Measurements from ENCODE around the gene FKBP2.
A peak's percentile ranks its signal among the peaks of the same experiment; 100 is the strongest.
"Not testable (repeated sequence)": the region's sequence is repeated elsewhere in the genome, so short reads cannot be mapped to it uniquely, and the experiment has no call there.

The FKBP2 gene

DNA sequence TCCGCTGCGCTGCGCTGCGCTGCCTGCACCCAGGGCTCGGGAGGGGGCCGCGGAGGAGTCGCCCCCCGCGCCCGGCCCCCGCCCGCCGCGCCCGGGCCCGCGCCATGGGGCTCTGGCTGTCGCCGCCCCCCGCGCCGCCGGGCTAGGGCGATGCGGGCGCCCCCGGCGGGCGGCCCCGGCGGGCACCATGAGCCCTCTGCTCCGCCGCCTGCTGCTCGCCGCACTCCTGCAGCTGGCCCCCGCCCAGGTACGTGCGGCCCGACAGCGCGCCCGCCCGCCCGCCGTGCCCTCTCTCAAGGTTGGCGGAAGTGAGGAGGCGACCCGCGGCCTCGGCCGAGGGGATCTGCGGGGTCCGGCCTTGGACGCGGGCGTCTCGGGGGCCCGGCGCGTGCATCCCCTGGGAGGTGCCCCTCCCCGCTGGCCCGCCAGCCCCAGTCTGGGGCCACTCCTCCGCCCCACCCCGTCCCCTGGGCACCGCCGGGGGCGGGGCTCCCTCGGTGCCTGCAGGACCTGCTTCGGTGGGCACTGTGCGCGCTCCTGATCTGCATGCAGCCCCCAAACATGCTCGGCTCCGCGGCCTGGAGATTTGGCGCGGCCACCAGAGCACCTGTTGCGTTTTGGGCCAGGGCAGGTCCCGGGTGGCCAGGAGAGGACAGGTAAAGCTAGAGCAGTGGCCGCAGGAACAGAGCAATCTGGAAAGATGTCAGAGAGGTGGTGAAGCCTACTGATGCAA lies 6.1 kb upstream of the FKBP2 start:
- DNase-seq (ENCODE audit: low spot score), result peak; percentile 34

DNA sequence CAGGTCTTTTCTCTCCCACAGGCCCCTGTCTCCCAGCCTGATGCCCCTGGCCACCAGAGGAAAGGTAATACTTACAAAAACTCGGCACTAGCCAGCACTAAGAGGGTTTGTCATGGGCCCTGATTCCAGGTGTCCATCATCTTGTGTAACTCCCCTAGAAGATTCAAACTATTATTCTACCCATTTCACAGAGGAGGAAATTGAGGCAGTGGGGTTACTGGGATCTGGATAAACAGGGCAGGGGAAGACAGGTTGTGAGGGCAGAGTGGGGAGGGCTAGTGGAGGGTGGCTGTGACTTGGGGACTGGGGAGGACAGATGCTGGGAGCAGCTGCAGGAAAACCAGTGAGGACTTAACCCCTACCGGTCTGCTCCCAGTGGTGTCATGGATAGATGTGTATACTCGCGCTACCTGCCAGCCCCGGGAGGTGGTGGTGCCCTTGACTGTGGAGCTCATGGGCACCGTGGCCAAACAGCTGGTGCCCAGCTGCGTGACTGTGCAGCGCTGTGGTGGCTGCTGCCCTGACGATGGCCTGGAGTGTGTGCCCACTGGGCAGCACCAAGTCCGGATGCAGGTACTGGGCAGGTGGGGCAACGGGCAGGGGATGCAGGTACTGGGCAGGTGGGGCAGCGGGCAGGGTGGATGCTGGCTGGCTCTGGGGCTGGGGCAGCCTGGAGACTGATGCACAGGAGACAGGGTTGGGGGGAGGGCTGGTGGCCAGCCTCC lies 5.3 kb upstream of the FKBP2 start:
- DNase-seq (ENCODE audit: low spot score), result no peak

DNA sequence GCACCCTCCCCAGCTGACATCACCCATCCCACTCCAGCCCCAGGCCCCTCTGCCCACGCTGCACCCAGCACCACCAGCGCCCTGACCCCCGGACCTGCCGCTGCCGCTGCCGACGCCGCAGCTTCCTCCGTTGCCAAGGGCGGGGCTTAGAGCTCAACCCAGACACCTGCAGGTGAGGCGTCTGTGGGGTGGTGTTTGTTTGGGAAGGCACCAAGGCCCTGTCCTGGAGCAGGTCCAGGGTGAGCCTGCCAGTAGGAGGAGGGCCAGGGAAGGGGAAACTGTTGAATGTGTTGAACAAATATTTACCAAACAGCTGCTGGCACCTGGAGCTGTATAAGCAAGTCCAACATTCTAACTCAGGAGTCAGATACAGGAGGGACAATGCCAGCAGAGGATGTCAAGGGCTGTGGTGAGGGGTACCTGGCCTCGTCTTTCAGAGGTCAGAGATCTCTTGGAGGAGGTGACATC lies 3.4 kb upstream of the FKBP2 start:
- DNase-seq (ENCODE audit: low spot score), result no peak

DNA sequence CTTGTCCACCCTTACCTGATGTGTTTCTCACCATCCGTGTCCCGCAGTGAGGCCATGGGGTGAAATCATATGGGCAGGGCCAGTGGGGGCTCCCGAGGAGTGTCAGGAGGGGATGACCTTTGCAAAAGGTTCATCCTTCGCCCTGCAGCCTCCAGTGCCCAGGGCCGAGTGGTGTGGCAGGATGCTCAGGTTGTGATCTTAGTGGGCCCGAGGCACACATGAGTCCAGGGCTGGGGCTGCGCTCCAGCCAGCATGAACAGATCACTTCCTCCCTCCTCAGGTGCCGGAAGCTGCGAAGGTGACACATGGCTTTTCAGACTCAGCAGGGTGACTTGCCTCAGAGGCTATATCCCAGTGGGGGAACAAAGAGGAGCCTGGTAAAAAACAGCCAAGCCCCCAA lies 2.8 kb upstream of the FKBP2 start:
- DNase-seq (ENCODE audit: low spot score), result no peak

DNA sequence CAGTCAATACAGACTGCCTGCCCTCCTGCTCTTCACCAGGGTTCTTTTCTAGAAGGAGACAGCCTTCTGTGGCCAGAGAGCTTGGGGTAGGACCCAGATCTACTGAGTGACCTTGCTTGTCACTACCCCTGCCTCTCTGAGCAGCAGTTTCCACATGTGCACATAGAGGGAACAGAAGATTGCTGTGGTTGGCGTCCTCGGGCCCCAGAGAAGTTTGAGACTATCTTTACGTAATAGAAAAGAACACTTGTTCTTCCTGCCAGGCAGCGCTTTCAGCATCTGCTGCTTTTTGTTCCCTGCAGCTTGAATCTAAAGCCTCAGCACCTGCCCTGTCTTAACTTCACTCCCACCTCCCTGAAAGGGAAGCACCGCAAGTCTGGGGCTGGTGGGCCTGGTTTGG lies 1.9 kb upstream of the FKBP2 start:
- DNase-seq (ENCODE audit: low spot score), result no peak

- no peak for DNase-seq (ENCODE audit: low spot score)
Measured at GRCh38 chr11:64239662-64240434, 1.0 kb upstream of the FKBP2 start.

GRCh38 chr11:64241241-64241490 lies 271 bp downstream of the FKBP2 start:
- DNase-seq (ENCODE audit: low spot score), result peak; percentile 99

DNA sequence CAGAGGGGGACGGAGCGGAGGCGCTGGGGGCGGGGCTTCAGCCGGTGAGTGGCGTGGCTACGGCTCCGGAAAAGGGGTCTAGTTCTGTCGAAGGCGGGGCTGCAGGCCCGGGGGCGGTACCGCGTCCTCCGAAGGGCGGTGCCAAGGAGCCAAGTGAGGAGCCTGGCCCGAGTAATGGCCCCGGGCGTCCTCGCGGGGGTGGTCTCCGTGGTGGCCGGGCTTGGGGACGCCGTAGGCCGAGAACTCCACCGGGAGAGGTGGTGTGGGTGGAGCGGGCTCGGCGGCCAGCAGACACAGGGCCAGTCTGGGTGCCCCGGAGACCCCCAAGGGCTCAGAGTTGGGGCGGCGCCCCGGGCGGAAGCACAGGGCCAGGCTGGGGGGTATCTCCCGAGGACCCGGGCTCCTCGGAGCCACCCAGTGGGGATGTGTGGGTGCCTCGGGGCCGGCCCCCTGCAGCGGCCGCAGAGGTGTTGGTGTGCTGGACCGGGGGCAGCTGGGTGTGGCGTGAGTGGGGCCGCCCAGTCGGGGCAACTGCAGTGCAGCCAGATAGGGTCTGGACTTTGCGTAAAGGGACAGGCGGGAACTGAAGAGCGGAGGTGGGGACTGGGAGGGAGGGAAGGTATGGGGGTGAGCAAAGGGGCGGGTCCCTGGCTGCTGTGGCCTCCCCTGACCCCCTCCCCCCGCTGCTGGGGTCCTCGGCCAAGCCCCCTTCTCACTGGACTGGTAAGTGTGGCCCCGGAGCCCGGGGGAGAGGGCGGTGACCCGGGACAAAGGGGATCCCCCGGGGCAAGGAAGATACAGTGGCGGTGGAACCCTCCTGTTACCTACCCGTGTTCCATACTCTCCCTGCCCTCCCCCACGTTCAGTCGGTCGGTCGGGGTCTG lies 838 bp downstream of the FKBP2 start:
- peak; percentile 32 for DNase-seq (ENCODE audit: low spot score)

DNA sequence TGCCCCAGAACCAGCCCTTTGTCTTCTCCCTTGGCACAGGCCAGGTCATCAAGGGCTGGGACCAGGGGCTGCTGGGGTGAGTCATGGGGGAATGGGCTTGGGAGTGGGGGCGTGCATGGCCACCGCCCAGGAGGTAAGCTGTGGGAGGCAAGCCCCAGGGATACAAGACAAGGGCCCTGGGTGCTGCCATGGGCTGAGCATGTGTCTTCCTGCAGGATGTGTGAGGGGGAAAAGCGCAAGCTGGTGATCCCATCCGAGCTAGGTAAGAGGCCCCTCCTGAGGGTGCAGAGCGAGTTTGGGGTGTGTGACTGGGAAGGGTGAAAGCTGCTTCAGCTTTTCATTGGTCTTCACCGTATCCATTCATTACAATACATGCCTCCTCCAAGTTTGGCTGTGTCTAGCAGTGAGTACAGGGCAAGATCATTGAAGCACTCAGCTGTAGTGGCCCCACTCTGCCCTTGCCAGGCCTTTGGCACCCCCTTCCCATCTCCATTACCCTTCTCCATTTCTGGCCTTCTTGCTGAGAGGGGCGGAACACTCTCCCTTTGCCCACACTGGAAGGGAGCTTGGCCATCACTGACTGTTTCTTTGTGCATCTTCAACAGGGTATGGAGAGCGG lies 2.5 kb downstream of the FKBP2 start:
- DNase-seq (ENCODE audit: low spot score), result no peak

- no peak for DNase-seq (ENCODE audit: low spot score)
Measured at GRCh38 chr11:64244107-64244506, 3.2 kb downstream of the FKBP2 start.

- DNase-seq (ENCODE audit: low spot score), result no peak
Measured at GRCh38 chr11:64244966-64245365, 4.1 kb downstream of the FKBP2 start.

DNA sequence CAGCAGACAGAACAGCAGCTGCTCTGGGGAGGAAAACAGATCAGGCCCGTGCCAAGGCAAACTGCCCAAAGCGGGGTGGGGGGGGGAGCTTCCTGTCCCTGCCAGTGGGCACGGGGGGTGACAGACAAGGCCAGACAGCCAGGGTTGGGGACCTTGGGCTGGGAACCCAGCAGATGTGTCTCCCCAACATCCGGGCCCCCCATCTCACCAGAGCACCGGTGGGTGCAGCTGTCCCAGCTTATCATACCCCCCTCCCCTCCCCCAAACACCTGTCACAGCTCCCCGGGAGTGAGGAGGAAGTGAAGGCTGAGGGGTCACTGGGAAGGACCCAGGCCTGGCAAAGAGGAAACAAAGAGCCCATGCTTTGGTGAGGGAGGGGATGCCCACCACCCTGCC lies 4.5 kb downstream of the FKBP2 start:
- no peak for DNase-seq (ENCODE audit: low spot score)

DNA sequence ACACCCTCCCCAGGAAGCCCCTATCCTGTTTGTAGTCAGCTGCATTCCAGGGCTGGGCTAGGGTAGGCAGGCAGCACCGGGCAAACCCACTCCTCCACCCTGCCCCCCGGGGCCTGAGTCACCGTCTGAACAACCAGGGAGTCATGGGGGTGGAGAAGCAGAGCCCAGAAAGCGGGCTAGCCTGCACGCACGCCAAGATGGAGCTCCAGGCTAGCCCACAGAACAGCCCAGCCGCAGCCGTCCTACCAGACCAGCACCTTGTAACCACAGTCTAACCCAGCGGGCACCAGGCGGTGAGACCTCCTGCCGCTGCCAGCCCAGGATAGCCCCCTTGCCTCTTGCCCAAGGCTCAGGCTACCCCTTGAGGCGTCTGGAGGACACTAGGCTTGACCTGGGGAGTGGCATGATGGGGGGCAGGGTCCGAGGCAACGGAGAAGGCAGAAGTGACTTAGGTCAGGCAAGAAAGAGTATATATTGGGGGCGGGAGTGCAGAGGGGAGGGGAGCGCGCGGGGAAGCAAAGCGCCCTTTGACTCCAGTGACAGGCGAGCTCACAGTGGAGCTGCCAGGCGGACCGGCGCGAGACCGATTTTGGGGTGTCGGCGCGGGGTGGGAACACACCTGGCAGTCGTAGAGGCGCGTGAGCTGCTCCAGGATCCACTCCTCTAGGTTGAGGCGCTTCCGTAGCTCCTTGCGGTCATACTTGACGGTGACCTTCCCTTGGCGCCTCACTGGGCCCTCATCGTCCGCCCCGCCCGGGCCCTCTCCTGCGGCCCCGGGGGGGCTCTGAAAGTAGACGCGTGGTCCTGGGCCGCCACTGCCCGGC lies 5.1 kb downstream of the FKBP2 start:
- peak; percentile 89 for DNase-seq (ENCODE audit: low spot score)

DNA sequence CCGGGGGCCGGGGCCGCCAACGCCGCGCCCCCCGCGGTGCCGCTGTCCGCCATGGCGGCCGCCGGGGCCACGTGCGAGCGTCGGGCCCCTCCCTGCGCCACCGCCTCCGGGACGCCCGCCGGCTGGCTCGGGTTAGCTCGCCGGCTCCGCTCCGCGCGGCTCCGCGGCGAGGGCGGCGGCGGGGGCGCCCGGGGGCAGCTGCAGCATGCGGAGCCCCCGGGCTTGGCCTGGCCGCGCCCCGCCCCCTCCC lies 5.7 kb downstream of the FKBP2 start:
- DNase-seq (ENCODE audit: low spot score), result not testable (repeated sequence)

GRCh38 chr11:64246871-64247728 lies 6.2 kb downstream of the FKBP2 start, which contains the start of gene PPP1R14B:
PPP1R14B (minus strand) TSS chr11:64246943; CDS start chr11:64246673, 270 bp downstream.
- peak; percentile 81 for DNase-seq (ENCODE audit: low spot score)

DNA sequence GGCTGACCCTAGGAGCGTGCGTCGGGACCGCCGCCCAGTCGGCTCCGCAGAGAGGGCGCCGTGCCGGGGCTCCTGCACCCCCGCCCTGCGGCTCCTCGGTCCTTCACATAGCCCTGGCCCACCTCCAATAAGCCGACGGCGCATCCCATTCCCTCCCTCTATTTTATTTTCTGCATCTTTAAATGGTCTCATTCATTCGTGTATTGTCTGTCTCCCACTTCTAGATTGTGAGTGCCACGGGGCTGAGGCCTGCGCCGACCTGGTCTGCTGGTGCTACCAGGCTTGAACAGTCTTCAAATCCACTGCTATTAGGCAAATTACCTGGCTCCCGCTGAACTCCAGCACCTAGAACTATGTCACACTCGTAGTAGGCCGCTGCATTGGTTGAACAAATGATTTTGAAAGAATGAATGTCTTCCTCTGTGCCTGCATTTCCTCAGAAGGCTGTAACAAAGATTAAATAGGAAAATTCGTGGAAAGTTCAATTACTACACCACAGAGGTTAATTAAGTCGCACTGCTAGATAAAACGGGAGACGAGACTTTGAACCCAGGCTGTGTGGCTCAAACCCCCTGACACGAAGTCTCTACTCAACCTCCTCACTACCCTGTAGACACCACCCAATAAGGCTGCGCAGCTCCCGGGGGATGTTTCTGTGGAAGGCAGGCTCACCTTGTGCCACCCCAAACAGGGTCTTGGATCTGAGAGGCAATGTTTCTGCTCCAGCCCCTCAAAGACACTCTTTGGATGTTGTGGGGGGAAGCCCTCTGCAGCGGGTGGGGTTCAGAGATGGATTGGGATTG lies 7.0 kb downstream of the FKBP2 start:
- DNase-seq (ENCODE audit: low spot score), result no peak

DNA sequence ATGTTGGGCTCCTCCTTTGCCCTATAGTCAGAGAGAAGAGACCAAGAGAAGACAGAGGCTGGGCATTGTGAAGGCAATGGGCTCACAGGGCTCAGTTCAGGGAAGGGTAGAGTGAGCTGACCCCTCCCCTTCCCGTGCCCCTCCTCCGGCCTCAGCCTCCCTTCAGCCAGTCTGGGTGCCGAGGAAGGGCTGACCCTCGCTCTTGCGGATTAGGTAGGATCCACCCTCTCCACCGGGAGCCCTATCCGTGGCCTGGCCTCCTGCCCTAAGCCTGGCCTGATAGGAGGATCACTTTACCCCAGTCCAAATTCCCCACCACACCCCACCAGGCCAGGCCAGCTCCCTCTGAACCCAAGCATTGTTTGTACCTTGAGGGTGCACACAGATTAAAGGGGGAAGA lies 7.7 kb downstream of the FKBP2 start:
- DNase-seq (ENCODE audit: low spot score), result no peak

- no peak for DNase-seq (ENCODE audit: low spot score)
Measured at GRCh38 chr11:64249038-64249437, 8.1 kb downstream of the FKBP2 start.
